Skin epidermis (tissue), 12 donors: Measurements from ENCODE around the gene ZNF154.
"Not testable (repeated sequence)": the region's sequence is repeated elsewhere in the genome, so short reads cannot be mapped to it uniquely, and the experiment has no call there.

Experiments
- H3K27ac ChIP-seq, 21 experiments: fragments of 200-600 bp; sonication (generic) in 11 of 21; one replicate each; pipeline ENCODE4 v1.5.0; 2020; ENCODE audit warnings: mild to moderate bottlenecking in 3 of 21, inconsistent platforms in 2 of 21, moderate library complexity in 2 of 21
- H3K4me3 ChIP-seq, 7 experiments: fragments of 200-600 bp; sonication (generic) in 2 of 7; one replicate each; pipeline ENCODE4 v1.5.0; 2020; ENCODE audit warnings: inconsistent platforms in 2 of 7, mild to moderate bottlenecking in 2 of 7, moderate library complexity in 1 of 7

ZNF154 gene

DNA sequence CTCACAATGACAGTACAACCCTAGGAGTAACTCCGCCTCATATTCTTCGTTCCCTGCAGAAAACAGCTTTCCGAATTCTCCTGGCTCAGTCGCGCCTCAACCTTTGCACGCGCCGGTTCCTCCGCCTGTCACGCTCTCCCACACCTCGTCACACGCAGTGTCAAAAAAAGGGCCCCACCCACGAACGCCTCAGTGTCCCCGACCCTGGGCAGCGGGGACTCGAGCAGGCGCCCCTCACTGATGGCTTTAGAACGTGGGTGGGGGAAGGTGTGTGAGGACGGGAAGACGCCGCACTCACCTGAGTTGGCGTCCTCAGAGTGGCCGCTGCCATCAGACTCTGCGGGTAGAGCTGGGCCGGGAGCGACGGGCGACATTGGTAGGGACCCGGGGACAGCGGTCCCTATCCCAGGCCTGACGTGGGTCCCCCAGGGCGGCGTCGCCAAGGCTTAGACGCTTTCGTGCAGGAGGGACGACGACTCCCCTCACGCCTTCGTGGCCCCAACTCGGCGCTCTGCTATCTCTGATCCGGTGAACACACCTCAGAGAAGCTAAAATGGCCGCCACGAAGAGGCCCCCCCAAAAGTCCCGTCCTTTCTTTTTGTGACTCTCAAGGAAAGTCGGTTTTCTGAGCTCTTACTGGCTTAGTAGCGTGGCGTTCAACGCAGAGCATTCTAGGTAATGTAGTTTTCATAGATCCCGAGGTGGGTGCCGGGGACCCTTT, at the start of gene ZNF154:
Gene ZNF154 (minus strand): TSS at position 564 of the 721 bp plus-strand sequence. CDS start 233 bp downstream, at position 331.
- H3K4me3 ChIP-seq, result peak within 1 kb of the TSS; percentile 26 to 58 (median 34)
- peak within 1 kb of the TSS in 11 of 21 experiments; percentile 14 to 86 (median 47) for H3K27ac ChIP-seq

DNA sequence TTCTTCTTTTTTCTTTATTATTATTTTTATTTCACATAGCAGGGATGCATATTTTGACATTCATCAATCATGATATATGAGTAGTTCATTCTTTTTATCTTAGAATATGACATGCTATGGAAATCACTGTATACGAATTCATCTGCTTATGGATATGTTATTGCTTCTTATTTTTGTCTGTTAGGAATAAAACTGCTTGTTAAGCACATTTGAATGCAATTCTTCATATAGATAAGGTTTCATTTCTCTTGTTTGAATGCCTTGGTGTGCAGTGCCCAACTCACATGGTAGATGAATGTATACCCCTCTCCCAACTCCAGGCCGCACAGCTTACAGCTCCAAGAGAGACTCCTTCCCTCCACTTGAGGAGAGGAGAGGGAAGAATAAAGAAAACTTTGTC, 48.9 kb upstream of the ZNF154 start:
- H3K27ac ChIP-seq, result no peak overlapping the region
- no peak overlapping the region for H3K4me3 ChIP-seq

DNA sequence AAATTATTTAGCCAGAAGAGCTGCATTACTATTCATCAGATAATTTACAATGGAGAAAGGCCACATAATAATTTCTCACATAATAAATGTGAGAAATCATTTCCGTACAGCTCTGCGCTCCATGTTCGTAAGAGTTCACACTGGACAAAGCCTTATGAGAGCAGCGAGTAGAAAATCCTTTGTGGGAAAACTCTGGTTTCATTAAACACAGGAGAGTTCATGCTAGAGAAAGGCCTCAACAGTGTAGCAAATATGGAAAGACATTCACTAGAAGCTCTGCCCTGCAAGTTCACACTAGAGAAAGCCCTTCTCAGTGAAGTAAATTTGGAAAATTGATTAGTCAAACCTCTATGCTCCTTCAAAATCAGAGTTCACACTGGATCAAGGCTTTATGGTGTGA, 46.0 kb upstream of the ZNF154 start:
- H3K27ac ChIP-seq, result no peak overlapping the region
- no peak overlapping the region for H3K4me3 ChIP-seq

DNA sequence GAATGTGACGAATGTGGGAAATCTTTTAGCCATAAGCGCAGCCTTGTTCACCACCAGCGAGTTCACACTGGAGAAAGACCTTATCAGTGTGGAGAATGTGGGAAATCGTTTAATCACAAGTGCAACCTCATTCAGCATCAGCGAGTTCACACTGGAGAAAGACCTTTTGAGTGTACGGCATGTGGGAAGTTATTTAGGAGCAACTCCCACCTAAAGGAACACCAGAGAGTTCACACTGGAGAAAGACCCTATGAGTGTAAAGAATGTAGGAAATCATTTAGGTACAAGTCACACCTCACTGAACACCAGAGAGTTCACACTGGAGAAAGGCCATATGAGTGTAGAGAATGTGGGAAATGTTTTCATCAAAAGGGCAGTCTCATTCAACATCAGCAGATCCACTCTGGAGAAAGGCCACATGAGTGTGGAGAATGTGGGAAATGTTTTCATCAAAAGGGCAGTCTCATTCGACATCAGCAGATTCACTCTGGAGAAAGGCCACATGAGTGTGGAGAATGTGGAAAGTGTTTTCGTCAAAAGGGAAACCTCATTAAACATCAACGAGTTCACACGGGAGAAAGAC, 45.2 kb upstream of the ZNF154 start:
- Histone ChIP-seq H3K4me3 (no peak overlapping the region), H3K27ac (no peak overlapping the region)

DNA sequence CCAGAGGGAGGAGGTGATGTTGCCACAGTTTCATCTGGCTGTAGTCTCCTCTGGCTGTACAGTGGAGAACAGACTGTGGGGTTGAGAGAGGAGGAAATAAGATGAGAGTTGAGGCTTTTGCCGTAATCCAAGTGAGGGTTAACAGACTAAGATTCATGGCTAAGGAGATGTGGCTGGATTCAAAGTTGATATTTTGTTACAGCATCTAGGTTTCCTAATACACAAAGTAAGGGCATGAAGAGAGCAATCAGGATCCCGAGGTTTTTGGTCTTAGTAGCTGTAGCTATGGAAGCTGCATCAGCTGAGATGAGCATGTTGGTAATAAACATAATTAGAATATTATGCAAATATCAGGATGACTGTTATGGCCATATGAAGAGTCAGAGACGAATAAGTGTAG, 39.0 kb upstream of the ZNF154 start:
- Histone ChIP-seq H3K27ac (no peak overlapping the region), H3K4me3 (peak overlapping the region in 2 of 7 experiments; percentile 79 to 87)

DNA sequence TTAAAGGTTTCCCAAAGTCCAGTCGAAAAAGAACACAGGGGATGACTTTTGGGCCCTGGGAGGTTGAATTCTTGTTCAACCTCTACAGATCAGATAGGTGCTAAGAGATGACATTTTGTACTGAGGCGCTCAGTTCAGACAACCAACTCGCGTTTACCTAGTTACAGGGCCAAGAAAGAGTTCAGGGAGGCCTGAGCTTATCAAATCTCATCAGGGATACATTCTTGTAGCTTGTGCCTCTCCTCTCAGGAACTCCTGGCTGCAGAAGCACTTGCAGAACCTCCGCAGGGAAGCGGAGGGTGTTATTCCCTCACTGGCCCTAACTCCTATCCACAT, 38.4 kb upstream of the ZNF154 start:
- peak overlapping the region; percentile 63 to 96 (median 88) for H3K4me3 ChIP-seq
- peak overlapping the region in 11 of 21 experiments; percentile 83 to 95 (median 87) for H3K27ac ChIP-seq

DNA sequence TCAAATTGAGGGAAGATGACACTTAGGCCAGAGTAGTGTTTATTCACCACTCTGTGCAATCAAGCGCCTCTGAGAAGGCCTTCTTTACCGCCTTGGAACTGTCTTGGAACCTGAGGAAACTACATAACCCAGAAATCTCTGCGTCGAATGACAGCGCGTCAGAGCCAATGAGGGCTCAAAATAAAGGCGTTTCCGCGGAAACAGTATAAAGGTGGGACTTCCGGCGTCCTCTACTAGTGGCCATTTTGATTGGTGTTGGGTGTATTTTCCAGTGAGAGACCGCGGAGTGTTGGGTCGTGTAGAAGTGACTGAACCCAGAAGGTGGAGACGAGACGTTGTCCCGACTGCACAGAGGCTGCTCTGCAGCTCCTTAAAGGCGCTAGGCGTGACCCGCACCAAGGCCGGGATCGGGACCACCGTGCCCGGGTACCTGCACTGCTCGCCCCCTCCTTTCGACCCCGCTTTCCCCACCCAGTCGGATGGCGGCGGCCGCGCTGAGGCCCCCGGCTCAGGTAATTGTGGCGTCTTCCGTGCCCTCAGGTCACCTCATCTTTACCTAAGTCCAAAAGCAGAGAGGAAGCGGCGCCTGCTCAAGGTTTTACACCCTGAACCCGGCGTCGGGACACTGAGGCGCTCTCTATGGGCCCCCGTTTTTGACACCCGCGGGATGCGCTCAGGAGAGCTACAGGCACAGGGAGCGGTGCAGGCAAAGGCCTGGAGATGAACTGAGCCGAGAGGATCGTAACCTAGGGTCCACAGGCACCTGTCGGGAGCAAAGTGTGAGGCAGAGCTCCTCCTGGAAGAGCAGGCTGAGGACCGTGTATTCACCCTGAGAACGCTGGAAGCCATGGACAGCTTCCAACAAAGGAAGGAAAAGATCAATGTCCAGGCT, 37.8 kb upstream of the ZNF154 start, which contains the start of gene ZNF776:
Gene ZNF776 (plus strand): TSS at position 236 of the 892 bp plus-strand sequence. CDS start 244 bp downstream, at position 480.
- Histone ChIP-seq H3K4me3 (peak within 1 kb of the TSS; percentile 63 to 96 (median 88)), H3K27ac (peak within 1 kb of the TSS; percentile 56 to 95 (median 88))

DNA sequence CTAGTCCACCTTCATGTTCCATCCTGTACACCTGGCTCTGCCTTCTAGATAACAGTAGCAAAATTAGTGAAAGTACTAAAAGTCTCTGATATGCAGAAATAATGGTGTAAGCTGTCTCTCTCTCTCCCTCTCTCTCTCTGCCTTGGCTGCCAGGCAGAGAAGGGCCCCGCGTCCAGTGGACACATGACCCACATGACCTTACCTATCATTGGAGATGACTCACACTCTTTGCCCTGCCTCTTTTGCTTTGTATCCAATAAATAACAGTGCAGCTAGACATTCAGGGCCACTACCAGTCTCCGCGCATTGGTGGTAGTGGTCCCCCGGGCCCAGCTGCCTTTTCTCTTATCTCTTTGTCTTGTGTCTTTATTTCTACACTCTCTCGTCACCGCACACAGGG, 29.8 kb upstream of the ZNF154 start:
- H3K27ac ChIP-seq, H3K4me3 ChIP-seq: not testable (repeated sequence)

DNA sequence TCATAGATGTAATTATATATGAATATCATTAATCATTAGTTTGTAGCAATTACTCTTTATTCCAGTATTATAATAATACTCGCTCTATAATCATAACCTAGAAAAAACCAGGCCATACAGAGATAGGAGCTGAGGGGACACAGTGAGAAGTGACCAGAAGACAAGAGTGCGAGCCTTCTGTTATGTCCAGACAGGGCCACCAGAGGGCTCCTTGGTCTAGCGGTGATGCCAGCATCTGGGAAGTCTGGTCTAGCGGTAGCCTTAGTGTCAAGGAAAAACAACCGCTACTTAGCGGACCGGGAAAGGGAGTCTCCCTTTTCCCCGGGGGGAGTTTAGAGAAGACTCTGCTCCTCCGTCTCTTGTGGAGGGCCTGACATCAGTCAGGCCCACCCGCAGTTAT, 29.3 kb upstream of the ZNF154 start:
- not testable (repeated sequence) for H3K27ac ChIP-seq, H3K4me3 ChIP-seq

DNA sequence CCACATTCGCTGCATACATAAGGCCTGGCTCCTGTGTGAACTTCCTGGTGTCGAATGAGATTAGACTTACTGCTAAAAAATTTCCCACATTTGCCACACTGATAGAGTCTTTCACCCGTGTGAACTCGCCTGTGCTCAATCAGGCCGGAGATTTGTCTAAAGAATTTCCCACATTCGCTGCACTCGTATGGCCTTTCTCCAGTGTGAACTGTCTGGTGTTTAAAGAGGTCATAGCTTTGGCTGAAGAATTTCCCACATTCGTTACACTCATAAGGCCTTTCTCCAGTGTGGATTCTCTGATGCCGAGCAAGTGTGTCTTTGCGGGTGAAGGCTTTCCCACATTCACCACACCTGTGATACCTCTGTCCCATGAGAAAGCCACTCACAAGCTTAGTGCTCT, 11.9 kb upstream of the ZNF154 start:
- H3K27ac ChIP-seq, result no peak overlapping the region
- no peak overlapping the region for H3K4me3 ChIP-seq

DNA sequence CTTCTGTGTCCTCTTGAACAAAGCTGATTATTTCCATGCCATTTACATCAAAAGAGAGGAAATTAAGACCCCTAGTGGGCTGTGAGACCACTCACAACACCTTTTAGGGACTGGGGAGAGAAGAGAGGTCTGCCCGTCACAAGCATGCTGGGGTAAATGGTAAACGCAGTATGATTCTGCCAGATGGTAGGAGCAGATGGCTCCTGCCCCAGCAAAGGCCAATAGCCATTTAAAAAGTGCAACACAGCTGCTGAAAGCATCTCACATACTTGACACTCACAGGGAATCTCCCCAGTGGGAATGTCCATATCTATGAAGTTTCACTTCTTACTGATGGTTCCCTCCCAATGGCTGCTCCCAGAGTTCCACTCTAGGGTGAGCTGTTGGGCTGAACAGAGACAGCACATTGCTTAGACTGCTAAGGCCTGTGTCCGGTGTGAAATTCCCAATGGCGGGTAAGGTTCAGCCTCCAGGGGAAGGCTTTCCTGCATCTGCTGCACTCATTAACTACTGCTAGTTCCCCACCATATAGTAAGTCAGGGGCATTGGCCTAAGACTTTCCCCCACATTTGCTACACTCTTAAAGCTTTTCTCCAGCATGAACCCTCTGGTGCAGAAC, 11.0 kb upstream of the ZNF154 start:
- H3K27ac ChIP-seq, result no peak overlapping the region
- no peak overlapping the region for H3K4me3 ChIP-seq

DNA sequence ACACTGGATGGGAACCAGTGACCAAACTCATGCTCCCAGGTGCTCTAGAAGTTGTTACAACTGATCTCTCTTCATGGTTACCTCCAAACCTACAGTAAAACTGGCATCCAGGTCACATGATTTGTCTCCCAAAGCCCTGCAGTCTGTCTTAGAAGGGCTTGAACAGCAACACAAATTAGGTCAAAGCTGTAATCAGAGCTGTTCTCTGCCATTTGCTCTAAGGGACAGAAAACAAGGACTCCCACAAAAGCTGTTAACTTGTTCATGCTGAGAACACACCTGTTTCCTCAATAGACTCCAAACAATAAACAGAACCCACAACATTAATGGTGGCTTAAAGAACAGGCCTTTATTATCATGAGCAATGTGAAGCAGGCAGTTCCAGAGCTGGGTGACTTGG, 10.4 kb upstream of the ZNF154 start:
- H3K27ac ChIP-seq, result no peak overlapping the region
- no peak overlapping the region for H3K4me3 ChIP-seq

DNA sequence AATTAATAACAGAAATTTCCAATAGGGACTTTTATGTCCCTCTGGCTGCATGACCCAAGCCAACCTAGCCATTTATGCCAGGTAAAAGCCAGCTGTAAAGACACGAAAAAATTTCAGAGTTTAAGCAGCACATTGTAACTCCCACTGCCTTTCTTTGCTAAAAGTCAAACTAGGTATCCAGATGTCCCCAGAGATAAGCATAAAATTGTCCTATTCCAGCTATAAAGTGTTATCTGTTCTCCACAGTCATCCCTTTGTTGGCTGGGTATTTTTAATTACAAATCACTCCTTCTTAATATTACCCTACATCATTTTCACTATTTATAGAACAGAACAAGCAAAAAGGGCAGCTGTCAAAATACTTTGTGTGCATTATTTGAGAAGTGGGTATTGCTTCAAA, 3.2 kb upstream of the ZNF154 start:
- no peak overlapping the region for H3K4me3 ChIP-seq
- H3K27ac ChIP-seq, result no peak overlapping the region

DNA sequence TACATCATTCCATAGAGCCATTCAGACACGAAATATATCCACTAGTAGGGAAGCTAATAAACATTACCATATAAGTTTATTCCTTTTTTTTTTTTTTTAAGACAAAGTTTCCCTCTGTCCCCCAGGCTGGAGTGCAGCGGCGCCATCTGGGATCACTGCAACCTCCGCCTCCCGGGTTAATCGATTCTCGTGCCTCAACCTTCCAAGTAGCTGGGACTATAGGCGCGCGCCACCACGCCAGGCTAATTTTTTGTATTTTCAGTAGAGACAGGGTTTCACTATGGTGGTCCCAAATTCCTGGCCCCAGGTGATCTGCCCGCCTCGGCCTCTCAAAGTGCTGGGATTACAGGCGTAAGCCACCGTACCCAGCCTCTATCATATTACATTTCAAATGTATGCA, 612 bp upstream of the ZNF154 start:
- Histone ChIP-seq H3K27ac (no peak overlapping the region), H3K4me3 (peak overlapping the region in 3 of 7 experiments; percentile 33 to 58 (median 45))

DNA sequence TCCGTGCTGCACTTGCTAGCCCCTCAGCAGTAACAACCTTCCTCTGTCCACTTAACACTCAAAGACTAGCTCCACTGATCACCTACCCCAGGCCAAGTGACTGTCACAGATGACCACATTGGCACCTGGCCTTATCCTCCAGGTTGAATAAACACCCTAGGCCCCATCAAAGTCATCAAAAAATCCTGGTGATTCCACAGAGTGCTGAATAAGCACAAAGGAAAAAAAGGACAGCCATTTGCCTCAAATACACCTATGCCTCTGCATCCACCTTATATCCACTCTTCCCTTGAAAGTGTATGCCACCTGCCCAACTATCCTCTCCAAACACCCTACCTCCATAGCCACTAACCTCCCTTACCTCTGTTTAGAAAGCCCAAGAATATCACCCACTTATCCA, 2.7 kb downstream of the ZNF154 start:
- Histone ChIP-seq H3K4me3 (no peak overlapping the region), H3K27ac (no peak overlapping the region)

DNA sequence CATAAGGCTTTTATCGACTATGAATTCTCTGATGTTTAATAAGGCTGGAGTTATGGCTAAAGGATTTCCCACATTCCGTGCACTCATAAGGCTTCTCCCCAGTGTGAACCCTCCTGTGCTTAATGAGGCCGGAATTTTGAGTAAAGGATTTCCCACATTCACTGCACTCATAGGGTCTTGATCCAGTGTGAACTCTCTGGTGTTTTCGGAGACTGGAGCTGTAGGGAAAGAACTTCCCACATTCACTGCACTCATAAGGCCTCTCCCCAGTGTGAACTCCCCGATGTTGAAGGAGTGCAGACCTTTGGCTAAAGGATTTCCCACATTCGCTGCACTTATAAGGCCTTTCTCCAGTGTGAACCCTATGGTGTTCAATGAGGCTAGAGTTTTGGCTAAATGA, 7.4 kb downstream of the ZNF154 start:
- no peak overlapping the region for H3K4me3 ChIP-seq
- no peak overlapping the region for H3K27ac ChIP-seq

DNA sequence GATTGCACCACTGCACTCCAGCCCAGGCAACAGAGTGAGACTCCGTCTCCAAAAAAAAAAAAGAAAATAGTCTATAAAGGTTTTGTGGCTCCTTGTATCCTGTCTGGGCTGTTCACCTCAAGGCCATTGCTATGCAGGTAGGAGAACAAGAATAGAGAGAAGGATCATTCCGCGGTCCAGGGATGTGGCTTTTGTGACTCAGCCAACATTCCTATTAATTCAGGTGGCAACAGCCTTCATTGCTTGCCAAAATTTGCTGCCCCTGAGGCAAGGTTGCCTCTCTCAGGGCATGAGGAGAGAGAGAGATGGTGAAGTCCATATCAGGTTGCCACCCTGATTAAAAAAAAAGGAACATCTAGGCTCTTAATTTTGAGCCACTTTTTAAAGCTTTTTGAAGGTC, 19.3 kb downstream of the ZNF154 start:
- Histone ChIP-seq H3K27ac (no peak overlapping the region), H3K4me3 (no peak overlapping the region)

DNA sequence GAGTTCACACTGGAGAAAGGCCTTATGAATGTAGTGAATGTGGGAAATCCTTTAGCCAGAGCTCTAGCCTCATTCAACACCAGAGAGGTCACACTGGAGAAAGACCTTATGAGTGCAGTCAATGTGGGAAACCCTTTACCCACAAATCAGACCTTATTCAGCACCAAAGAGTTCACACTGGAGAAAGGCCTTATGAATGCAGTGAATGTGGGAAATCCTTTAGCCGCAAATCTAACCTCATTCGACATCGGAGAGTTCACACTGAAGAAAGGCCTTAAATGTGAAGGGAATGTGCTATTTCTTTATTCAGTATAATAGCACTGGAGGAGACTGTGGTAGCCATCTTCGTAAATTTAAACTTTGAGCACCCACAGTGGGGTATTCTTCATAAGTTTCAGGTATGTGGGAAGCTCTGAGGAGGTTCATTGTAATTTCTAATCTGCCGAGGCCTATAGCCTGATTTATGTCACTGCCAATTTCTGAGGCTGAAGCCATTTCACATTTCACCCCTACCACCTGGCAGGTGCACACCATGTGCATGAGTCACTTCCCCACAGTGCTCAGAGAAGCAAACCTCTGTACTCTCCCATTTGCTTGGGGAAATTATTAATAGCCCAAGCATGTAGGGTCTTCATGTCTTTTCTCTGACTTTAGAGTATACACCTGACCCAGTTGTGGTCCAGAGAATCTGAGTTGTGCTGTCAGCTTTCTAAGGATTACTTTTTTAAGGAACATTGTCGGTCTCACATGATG, 20.8 kb downstream of the ZNF154 start:
- Histone ChIP-seq H3K4me3 (no peak overlapping the region), H3K27ac (no peak overlapping the region)

DNA sequence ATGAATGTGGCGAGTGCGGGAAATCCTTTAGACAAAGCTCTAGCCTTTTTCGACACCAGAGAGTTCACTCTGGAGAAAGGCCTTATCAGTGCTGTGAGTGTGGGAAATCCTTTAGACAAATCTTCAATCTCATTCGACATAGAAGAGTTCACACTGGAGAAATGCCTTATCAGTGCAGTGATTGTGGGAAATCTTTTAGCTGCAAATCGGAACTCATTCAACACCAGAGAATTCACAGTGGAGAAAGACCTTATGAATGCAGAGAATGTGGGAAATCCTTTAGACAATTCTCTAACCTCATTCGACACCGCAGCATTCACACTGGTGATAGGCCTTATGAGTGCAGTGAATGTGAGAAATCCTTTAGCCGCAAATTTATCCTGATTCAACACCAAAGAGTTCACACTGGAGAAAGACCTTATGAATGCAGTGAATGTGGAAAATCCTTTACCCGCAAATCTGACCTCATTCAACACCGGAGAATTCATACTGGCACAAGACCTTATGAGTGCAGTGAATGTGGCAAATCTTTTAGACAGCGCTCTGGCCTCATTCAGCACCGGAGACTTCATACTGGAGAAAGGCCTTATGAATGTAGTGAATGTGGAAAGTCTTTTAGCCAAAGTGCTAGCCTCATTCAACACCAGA, 21.5 kb downstream of the ZNF154 start:
- no peak overlapping the region for H3K4me3 ChIP-seq
- no peak overlapping the region for H3K27ac ChIP-seq
